ENCODE measurements around the gene RASAL2.

RASAL2 gene

DNA sequence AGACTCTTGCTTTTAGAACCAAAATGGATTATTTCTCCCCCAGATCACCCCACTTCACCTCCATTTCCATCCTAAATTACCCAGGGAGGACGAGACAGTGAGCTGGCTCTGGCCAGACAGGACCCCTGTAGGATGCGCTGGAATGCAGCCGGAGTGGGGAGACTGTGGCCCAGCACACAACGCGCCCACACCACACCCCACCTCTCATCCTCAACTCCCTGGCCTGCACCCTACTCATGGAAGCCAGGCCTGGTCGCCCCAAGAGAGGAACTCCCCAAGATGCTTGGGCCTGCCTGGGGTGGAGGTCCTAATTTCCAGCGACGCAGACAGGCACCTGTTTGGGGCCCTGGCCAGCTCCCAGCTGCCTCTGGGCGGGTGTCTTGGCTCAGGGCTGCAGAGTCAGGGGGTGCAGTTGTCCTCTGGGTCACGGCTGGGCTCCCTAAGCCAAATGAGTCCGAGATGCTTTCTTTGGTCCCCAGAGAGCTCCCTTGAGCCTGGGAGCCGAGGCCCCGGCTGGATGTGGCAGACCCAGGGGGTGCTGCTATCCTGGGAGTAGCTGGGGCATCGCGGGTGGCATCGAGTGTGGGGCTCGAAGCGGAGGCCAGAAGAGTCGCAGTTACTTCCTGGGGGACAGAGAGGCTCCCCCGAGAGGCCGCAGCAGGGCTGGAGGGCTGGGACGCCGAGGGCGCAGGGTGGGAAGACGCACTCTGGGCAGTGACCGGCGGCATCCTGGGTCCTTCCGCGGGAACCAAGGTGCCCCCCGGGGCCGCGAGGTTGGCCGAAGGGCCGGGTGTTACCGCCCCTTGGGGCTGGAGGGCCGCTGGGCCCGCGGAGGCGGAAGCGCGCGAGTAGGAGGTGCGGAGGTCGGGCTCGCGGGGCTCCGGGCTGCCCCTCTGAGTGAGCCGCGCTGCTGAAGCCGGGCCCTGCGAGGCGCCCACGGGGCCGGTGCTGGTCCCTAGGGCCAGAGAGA is 392.5 kb downstream of the RASAL2 start:
- TF ChIP-seq, protein P1, sequence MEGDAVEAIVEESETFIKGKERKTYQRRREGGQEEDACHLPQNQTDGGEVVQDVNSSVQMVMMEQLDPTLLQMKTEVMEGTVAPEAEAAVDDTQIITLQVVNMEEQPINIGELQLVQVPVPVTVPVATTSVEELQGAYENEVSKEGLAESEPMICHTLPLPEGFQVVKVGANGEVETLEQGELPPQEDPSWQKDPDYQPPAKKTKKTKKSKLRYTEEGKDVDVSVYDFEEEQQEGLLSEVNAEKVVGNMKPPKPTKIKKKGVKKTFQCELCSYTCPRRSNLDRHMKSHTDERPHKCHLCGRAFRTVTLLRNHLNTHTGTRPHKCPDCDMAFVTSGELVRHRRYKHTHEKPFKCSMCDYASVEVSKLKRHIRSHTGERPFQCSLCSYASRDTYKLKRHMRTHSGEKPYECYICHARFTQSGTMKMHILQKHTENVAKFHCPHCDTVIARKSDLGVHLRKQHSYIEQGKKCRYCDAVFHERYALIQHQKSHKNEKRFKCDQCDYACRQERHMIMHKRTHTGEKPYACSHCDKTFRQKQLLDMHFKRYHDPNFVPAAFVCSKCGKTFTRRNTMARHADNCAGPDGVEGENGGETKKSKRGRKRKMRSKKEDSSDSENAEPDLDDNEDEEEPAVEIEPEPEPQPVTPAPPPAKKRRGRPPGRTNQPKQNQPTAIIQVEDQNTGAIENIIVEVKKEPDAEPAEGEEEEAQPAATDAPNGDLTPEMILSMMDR (IDR thresholded peaks at IDR 0.05; ENCODE audit: control insufficient read depth, insufficient read depth, low read depth, low read length, missing control alignments): no peak
- no peak overlapping the region for H3K4me3 ChIP-seq (ENCODE audit: control insufficient read depth, low read depth, low read length)
- DNase-seq (ENCODE audit: low read depth): no peak

DNA sequence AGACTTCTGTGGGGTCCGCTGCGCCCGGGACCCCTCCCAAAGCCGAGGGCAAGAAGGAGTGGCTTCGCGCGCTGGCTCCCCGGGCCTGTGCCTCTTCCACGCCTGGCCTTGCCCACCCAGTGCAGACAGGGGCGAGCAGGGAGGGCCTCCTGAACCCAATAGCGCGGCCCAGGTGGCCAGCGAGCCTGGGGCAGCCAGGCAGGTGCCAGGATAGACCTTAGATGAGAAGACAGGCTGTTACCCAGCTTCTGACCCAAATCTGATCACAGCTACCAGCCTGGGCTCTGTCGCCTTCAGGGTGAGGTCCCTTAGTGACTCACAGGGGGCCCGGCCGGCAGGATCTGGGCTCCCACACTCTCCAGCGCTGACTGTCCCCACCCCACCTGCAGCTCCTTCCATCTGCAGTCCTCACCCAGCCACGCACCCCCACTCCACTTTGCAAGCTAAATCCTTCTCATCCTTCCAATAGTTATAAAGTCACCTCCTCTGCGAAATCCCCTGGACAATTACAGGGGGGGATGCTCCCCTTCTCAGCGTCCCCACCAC is 393.2 kb downstream of the RASAL2 start:
- no peak overlapping the region for H3K4me3 ChIP-seq (ENCODE audit: control insufficient read depth, low read depth, low read length)
- TF ChIP-seq, protein P1 (IDR thresholded peaks at IDR 0.05; ENCODE audit: control insufficient read depth, insufficient read depth, low read depth, low read length, missing control alignments): no peak
- no peak for DNase-seq (ENCODE audit: low read depth)

DNA sequence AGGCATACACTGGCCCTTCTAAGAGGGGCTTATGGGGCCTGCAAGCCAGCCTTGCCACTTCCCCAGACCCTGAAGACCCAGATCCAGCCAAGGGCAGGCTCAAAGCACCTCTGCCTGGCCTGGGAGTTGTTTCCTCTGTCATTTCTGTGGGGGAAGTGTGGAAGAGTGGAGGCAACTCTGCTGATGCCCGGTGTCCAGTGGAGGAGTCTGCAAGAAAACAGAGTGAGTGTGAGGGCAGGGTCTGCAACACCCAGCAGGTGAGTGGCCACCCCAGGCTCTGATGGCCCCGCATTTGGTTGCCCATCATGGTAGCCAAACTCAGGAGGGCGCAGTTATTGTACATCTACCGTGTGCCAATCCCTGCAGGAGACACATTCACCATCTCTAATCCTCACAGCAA is 394.5 kb downstream of the RASAL2 start:
- H3K4me3 ChIP-seq (ENCODE audit: control insufficient read depth, low read depth, low read length): no peak overlapping the region
- TF ChIP-seq, protein P1 (IDR thresholded peaks at IDR 0.05; ENCODE audit: control insufficient read depth, insufficient read depth, low read depth, low read length, missing control alignments): no peak
- no peak for DNase-seq (ENCODE audit: low read depth)

DNA sequence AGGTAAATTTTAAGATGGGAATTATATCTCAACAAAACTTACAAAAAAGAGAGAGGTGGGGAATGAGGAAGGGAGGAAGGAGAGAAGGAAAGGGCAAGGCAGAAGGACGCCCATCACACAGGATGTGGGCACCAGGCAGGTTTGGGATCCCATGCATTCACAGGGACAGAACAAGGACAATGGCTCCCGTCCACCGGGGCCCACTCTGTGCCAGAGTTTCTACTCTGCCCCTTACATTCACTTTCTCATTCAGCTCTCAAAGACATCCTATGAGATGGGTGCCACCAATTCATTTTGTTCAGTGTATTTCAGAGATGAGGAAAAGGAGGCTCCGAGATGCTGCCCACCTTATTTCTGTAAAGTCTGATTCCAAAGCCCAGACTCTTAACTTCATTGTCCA is 395.5 kb downstream of the RASAL2 start:
- TF ChIP-seq, protein P1 (IDR thresholded peaks at IDR 0.05; ENCODE audit: control insufficient read depth, insufficient read depth, low read depth, low read length, missing control alignments): no peak
- no peak overlapping the region for H3K4me3 ChIP-seq (ENCODE audit: control insufficient read depth, low read depth, low read length)
- DNase-seq (ENCODE audit: low read depth): no peak

DNA sequence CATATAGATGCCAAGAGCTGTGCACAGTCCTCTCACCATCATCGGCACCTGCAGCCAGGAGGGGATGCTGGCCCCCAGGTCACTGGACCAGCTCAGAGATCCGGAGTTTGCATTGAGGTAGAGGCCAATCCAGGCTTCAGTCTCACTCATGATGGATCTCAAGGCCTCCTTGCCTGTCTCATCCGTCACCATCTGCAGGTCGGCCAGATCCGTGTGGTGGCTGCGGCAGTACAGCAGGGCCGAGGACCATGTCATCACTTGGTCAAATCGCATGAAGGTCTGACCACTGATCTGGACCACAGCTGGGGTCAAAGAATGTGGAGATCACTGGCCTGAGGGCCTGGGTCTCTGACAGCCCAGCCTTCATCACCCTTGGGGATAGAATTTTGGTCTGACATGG is 396.2 kb downstream of the RASAL2 start:
- TF ChIP-seq, protein P1 (IDR thresholded peaks at IDR 0.05; ENCODE audit: control insufficient read depth, insufficient read depth, low read depth, low read length, missing control alignments): no peak

GRCh38 chr1:178490967-178491366 is 397.1 kb downstream of the RASAL2 start:
- H3K4me3 ChIP-seq (ENCODE audit: control insufficient read depth, low read depth, low read length): no peak overlapping the region
- no peak for DNase-seq (ENCODE audit: low read depth)
- TF ChIP-seq, protein P1 (IDR thresholded peaks at IDR 0.05; ENCODE audit: control insufficient read depth, insufficient read depth, low read depth, low read length, missing control alignments): no peak

More for the DNA sequence above, 396.2 kb downstream of the RASAL2 start:
- no peak for DNase-seq (ENCODE audit: low read depth)
- H3K4me3 ChIP-seq (ENCODE audit: control insufficient read depth, low read depth, low read length): no peak overlapping the region
